ENCODE measurements around the gene TNFAIP3. TPM values are rescaled to one million over a fixed set of nuclear protein-coding genes. Genes with fewer than 3 reads are reported as not detected.

Gene TNFAIP3
- total and polyA plus RNA-seq, 2 donors (not counting 1 experiment from before 2014, with no cell fraction given) = 7.8 to 23.5 TPM

DNA sequence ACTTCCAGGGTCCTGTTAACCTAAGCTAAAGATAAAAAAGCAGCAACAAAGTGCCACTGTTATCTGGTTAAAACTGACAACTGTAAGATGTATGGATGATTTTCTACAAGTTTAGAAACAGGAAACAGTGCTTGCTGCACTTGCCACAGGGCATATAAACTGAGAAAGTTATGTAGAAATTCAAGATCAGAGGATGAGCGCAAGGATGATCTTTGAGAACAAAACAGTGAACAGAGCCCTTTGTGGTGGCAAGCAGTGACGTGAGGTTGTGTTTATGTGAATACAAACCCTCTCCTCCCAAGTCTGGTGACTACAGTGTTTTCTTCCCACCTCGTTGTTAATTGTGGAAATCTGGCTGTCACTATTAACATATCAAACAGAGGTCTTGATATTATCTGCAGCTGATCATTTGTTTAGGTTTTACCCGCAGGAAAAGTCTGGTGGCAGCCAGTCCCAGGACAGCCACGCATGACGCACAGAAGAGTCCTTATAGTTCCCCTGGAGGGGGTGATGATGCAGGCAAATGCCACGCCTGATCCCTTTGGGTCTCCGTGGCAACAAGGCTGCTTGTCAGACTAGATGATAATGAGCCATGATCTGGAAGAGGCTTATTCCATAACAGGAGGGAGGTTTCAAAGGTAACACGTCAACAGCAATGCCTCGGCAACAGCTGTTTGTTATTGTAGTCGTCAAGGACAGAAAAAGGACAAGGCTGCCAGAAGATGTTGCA is 43.1 kb upstream of the TNFAIP3 start:
- DNase-seq (ENCODE audit: low read depth in 2 of 2) = peak; percentile 73 to 84
- Histone ChIP-seq H3K4me3 (replicated peaks in 1 of 4; ENCODE audit: control extremely low read depth in 1 of 4, insufficient read depth in 1 of 4, low read depth in 3 of 4, low read length in 4 of 4) (no peak overlapping the region), H3K4me2 (ENCODE audit: extremely low read depth, insufficient read depth, low read length) (peak overlapping the region; percentile 41), H3K27ac (ENCODE audit: insufficient read depth, low read length) (peak overlapping the region; percentile 59), H3K9me3 (ENCODE audit: control insufficient read depth, insufficient read depth, low read depth, low read length) (no peaks in the 10 kb centered on the region), H3K4me1 (ENCODE audit: control insufficient read depth, extremely low read depth, insufficient read depth, low read length) (peaks cover 17% of the 10 kb centered on the region), H3K79me2 (ENCODE audit: control insufficient read depth, insufficient read depth, low read length) (no peaks in the 10 kb centered on the region), H3K9ac (ENCODE audit: insufficient read depth, low read length) (no peak overlapping the region), H3K36me3 (ENCODE audit: control insufficient read depth, insufficient read depth, low read length) (no peaks in the 10 kb centered on the region), H3K27me3 (ENCODE audit: control insufficient read depth, insufficient read depth, low read length) (no peaks in the 10 kb centered on the region), H4K20me1 (ENCODE audit: control insufficient read depth, extremely low read depth, insufficient read depth, low read length) (no peaks in the 10 kb centered on the region), H2AFZ (ENCODE audit: low read length) (peak overlapping the region; percentile 31)
- TF ChIP-seq EZH2 (IDR thresholded peaks at IDR 0.05; ENCODE audit: low read length, missing control alignments) = no peak
- TF ChIP-seq, protein P1, sequence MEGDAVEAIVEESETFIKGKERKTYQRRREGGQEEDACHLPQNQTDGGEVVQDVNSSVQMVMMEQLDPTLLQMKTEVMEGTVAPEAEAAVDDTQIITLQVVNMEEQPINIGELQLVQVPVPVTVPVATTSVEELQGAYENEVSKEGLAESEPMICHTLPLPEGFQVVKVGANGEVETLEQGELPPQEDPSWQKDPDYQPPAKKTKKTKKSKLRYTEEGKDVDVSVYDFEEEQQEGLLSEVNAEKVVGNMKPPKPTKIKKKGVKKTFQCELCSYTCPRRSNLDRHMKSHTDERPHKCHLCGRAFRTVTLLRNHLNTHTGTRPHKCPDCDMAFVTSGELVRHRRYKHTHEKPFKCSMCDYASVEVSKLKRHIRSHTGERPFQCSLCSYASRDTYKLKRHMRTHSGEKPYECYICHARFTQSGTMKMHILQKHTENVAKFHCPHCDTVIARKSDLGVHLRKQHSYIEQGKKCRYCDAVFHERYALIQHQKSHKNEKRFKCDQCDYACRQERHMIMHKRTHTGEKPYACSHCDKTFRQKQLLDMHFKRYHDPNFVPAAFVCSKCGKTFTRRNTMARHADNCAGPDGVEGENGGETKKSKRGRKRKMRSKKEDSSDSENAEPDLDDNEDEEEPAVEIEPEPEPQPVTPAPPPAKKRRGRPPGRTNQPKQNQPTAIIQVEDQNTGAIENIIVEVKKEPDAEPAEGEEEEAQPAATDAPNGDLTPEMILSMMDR (conservative IDR thresholded peaks at IDR 0.05 in 1 of 2, IDR thresholded peaks at IDR 0.05 in 1 of 2; ENCODE audit: low read depth in 1 of 2, low read length in 2 of 2) = no peak

DNA sequence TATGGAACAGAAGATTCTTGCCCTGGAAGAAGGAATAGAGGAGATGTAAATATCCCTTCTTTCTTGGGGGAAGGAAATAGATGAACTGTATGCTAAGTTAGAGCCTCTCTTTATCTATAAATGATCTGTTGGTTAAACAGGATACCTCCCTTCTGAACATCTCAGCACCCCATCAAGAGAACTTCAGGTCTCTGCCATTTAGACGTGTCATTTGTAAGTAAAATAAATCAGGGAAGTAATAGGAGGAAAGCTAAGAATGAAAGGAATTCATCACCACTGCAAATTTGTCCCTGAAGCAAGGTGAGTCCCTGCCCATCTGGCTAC is 42.5 kb upstream of the TNFAIP3 start:
- H3K4me3 ChIP-seq (replicated peaks in 1 of 4; ENCODE audit: control extremely low read depth in 1 of 4, insufficient read depth in 1 of 4, low read depth in 3 of 4, low read length in 4 of 4) = no peak overlapping the region
- TF ChIP-seq EZH2 (IDR thresholded peaks at IDR 0.05; ENCODE audit: low read length, missing control alignments) = no peak
- TF ChIP-seq, protein P1 (conservative IDR thresholded peaks at IDR 0.05 in 1 of 2, IDR thresholded peaks at IDR 0.05 in 1 of 2; ENCODE audit: low read depth in 1 of 2, low read length in 2 of 2) = no peak
- no peaks in the 10 kb centered on the region for H3K27me3 ChIP-seq (ENCODE audit: control insufficient read depth, insufficient read depth, low read length)
- H3K36me3 ChIP-seq (ENCODE audit: control insufficient read depth, insufficient read depth, low read length) = no peaks in the 10 kb centered on the region
- DNase-seq (ENCODE audit: low read depth in 2 of 2) = no peak
- H3K4me2 ChIP-seq (ENCODE audit: extremely low read depth, insufficient read depth, low read length) = no peak overlapping the region
- no peaks in the 10 kb centered on the region for H3K79me2 ChIP-seq (ENCODE audit: control insufficient read depth, insufficient read depth, low read length)
- no peaks in the 10 kb centered on the region for H3K9me3 ChIP-seq (ENCODE audit: control insufficient read depth, insufficient read depth, low read depth, low read length)
- H3K9ac ChIP-seq (ENCODE audit: insufficient read depth, low read length) = no peak overlapping the region
- peaks cover 17% of the 10 kb centered on the region for H3K4me1 ChIP-seq (ENCODE audit: control insufficient read depth, extremely low read depth, insufficient read depth, low read length)
- peak overlapping the region; percentile 59 for H3K27ac ChIP-seq (ENCODE audit: insufficient read depth, low read length)
- H2AFZ ChIP-seq (ENCODE audit: low read length) = no peak overlapping the region
- H4K20me1 ChIP-seq (ENCODE audit: control insufficient read depth, extremely low read depth, insufficient read depth, low read length) = no peaks in the 10 kb centered on the region

DNA sequence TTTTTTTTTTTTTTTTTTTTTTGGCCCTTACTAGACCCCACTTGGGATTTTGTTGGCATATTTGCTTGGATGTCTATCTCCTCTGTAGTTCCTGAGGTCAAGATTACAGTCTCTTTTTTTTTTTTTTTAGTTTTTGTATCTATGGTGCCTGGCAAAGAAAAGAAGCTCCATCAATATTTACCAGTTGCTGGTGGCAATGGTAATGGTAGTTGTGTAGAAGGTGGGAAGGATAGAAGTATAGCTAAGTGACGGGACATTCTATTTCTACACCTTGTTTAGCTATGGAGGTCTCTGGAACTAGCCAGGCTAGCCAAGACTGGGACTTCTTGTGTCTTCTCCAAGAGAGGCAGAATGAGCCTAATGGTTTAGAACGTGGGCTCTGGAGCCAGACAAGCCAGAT is 42.2 kb upstream of the TNFAIP3 start:
- Histone ChIP-seq H3K79me2 (ENCODE audit: control insufficient read depth, insufficient read depth, low read length) (no peaks in the 10 kb centered on the region), H3K9ac (ENCODE audit: insufficient read depth, low read length) (no peak overlapping the region), H4K20me1 (ENCODE audit: control insufficient read depth, extremely low read depth, insufficient read depth, low read length) (no peaks in the 10 kb centered on the region), H2AFZ (ENCODE audit: low read length) (peak overlapping the region; percentile 9), H3K27ac (ENCODE audit: insufficient read depth, low read length) (no peak overlapping the region), H3K9me3 (ENCODE audit: control insufficient read depth, insufficient read depth, low read depth, low read length) (no peaks in the 10 kb centered on the region), H3K27me3 (ENCODE audit: control insufficient read depth, insufficient read depth, low read length) (no peaks in the 10 kb centered on the region), H3K36me3 (ENCODE audit: control insufficient read depth, insufficient read depth, low read length) (no peaks in the 10 kb centered on the region), H3K4me2 (ENCODE audit: extremely low read depth, insufficient read depth, low read length) (no peak overlapping the region), H3K4me3 (replicated peaks in 1 of 4; ENCODE audit: control extremely low read depth in 1 of 4, insufficient read depth in 1 of 4, low read depth in 3 of 4, low read length in 4 of 4) (no peak overlapping the region), H3K4me1 (ENCODE audit: control insufficient read depth, extremely low read depth, insufficient read depth, low read length) (peaks cover 14% of the 10 kb centered on the region)
- no peak for DNase-seq (ENCODE audit: low read depth in 2 of 2)
- no peak for TF ChIP-seq EZH2 (IDR thresholded peaks at IDR 0.05; ENCODE audit: low read length, missing control alignments)
- TF ChIP-seq, protein P1 (conservative IDR thresholded peaks at IDR 0.05 in 1 of 2, IDR thresholded peaks at IDR 0.05 in 1 of 2; ENCODE audit: low read depth in 1 of 2, low read length in 2 of 2) = no peak
